HL-60 (cell line): Measurements from ENCODE around the gene CCM2L.

Experiments used
- GABPA ChIP-seq: IDR thresholded peaks from 2 replicates; pipeline ENCODE4 v1.6.1; 2012; ENCODE audit warnings: low read depth
- SPI1 ChIP-seq: IDR thresholded peaks from 2 replicates; pipeline ENCODE4 v1.6.1; 2012; ENCODE audit warnings: low read depth, mild to moderate bottlenecking, borderline replicate concordance
- TF ChIP-seq, protein P1 (sequence below): IDR thresholded peaks from 2 replicates; pipeline ENCODE4 v1.6.1; 2012; ENCODE audit warnings: low read depth; ENCODE audit not compliant: insufficient replicate concordance
- TF ChIP-seq, protein P2 (sequence below): IDR thresholded peaks from one replicate; pipeline ENCODE4 v1.5.1; 2011; ENCODE audit warnings: low read length, control low read depth, inconsistent platforms; ENCODE audit not compliant: insufficient read depth

DNA sequence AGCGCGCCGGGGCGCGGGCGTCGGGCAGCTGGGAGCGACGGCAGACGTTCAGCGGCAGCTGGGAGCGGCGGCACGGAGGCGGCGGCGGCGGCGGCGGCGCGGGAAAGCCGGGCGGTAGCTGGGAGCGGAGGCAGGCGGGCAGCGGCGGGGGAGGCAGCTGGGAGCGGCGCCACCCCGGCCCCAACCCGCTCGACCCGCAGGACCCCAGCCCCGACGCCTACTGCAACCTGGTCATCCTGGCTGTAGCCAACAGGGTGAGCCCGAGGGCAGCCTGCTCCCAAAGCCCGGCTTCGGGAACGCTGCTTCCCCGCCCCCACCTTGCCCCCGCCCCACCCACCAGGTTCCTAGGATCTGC lies 8.9 kb downstream of the CCM2L start:
- TF ChIP-seq, protein P1, sequence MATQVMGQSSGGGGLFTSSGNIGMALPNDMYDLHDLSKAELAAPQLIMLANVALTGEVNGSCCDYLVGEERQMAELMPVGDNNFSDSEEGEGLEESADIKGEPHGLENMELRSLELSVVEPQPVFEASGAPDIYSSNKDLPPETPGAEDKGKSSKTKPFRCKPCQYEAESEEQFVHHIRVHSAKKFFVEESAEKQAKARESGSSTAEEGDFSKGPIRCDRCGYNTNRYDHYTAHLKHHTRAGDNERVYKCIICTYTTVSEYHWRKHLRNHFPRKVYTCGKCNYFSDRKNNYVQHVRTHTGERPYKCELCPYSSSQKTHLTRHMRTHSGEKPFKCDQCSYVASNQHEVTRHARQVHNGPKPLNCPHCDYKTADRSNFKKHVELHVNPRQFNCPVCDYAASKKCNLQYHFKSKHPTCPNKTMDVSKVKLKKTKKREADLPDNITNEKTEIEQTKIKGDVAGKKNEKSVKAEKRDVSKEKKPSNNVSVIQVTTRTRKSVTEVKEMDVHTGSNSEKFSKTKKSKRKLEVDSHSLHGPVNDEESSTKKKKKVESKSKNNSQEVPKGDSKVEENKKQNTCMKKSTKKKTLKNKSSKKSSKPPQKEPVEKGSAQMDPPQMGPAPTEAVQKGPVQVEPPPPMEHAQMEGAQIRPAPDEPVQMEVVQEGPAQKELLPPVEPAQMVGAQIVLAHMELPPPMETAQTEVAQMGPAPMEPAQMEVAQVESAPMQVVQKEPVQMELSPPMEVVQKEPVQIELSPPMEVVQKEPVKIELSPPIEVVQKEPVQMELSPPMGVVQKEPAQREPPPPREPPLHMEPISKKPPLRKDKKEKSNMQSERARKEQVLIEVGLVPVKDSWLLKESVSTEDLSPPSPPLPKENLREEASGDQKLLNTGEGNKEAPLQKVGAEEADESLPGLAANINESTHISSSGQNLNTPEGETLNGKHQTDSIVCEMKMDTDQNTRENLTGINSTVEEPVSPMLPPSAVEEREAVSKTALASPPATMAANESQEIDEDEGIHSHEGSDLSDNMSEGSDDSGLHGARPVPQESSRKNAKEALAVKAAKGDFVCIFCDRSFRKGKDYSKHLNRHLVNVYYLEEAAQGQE: no peak
- TF ChIP-seq, protein P2, sequence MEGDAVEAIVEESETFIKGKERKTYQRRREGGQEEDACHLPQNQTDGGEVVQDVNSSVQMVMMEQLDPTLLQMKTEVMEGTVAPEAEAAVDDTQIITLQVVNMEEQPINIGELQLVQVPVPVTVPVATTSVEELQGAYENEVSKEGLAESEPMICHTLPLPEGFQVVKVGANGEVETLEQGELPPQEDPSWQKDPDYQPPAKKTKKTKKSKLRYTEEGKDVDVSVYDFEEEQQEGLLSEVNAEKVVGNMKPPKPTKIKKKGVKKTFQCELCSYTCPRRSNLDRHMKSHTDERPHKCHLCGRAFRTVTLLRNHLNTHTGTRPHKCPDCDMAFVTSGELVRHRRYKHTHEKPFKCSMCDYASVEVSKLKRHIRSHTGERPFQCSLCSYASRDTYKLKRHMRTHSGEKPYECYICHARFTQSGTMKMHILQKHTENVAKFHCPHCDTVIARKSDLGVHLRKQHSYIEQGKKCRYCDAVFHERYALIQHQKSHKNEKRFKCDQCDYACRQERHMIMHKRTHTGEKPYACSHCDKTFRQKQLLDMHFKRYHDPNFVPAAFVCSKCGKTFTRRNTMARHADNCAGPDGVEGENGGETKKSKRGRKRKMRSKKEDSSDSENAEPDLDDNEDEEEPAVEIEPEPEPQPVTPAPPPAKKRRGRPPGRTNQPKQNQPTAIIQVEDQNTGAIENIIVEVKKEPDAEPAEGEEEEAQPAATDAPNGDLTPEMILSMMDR: no peak
- TF ChIP-seq GABPA: no peak
- TF ChIP-seq SPI1: no peak
